ENCODE results near the gene RPS6KA5. TPM values are rescaled to one million over a fixed set of nuclear protein-coding genes. Genes with fewer than 3 reads are reported as not detected.

The RPS6KA5 gene
- total and polyA plus RNA-seq, 2 donors from 2014 or later = 0.95 to 9.4 TPM

GRCh38 chr14:90996967-90997366 is 63.5 kb downstream of the RPS6KA5 start:
- Histone ChIP-seq H3K27me3 (ENCODE audit: control insufficient read depth, insufficient read depth, low read length) (no peaks in the 10 kb centered on the region), H3K9me3 (ENCODE audit: control insufficient read depth in 2 of 3, insufficient read depth in 1 of 3, low read length in 3 of 3) (no peaks in the 10 kb centered on the region), H3K9ac (ENCODE audit: low read length in 3 of 3) (no peak overlapping the region), H3K27ac (ENCODE audit: low read depth in 2 of 2, low read length in 2 of 2) (no peak overlapping the region), H3K4me1 (ENCODE audit: control insufficient read depth in 2 of 3, insufficient read depth in 2 of 3, low read depth in 1 of 3, low read length in 3 of 3) (no peaks in the 10 kb centered on the region), H3K36me3 (ENCODE audit: control insufficient read depth in 2 of 3, insufficient read depth in 3 of 3, low read length in 3 of 3) (no peaks in the 10 kb centered on the region), H3K4me3 (ENCODE audit: low read length in 3 of 3) (no peak overlapping the region)
- intact Hi-C loops (cut with DNase I) = no loop called here
- FAIRE-seq (no peak), DNase-seq (no peak)
- TF ChIP-seq, protein P1, sequence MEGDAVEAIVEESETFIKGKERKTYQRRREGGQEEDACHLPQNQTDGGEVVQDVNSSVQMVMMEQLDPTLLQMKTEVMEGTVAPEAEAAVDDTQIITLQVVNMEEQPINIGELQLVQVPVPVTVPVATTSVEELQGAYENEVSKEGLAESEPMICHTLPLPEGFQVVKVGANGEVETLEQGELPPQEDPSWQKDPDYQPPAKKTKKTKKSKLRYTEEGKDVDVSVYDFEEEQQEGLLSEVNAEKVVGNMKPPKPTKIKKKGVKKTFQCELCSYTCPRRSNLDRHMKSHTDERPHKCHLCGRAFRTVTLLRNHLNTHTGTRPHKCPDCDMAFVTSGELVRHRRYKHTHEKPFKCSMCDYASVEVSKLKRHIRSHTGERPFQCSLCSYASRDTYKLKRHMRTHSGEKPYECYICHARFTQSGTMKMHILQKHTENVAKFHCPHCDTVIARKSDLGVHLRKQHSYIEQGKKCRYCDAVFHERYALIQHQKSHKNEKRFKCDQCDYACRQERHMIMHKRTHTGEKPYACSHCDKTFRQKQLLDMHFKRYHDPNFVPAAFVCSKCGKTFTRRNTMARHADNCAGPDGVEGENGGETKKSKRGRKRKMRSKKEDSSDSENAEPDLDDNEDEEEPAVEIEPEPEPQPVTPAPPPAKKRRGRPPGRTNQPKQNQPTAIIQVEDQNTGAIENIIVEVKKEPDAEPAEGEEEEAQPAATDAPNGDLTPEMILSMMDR (IDR thresholded peaks at IDR 0.05; ENCODE audit: borderline replicate concordance, extremely low read depth, insufficient read depth) = no peak

GRCh38 chr14:90995785-90996184 is 64.7 kb downstream of the RPS6KA5 start:
- FAIRE-seq (no peak), DNase-seq (no peak)
- Histone ChIP-seq H3K4me1 (ENCODE audit: control insufficient read depth in 2 of 3, insufficient read depth in 2 of 3, low read depth in 1 of 3, low read length in 3 of 3) (no peaks in the 10 kb centered on the region), H3K36me3 (ENCODE audit: control insufficient read depth in 2 of 3, insufficient read depth in 3 of 3, low read length in 3 of 3) (no peaks in the 10 kb centered on the region), H3K9me3 (ENCODE audit: control insufficient read depth in 2 of 3, insufficient read depth in 1 of 3, low read length in 3 of 3) (no peaks in the 10 kb centered on the region), H3K27me3 (ENCODE audit: control insufficient read depth, insufficient read depth, low read length) (no peaks in the 10 kb centered on the region), H3K9ac (ENCODE audit: low read length in 3 of 3) (no peak overlapping the region), H3K27ac (ENCODE audit: low read depth in 2 of 2, low read length in 2 of 2) (no peak overlapping the region), H3K4me3 (ENCODE audit: low read length in 3 of 3) (no peak overlapping the region)
- intact Hi-C loops (cut with DNase I) = no loop called here
- TF ChIP-seq, protein P1 (IDR thresholded peaks at IDR 0.05; ENCODE audit: borderline replicate concordance, extremely low read depth, insufficient read depth) = no peak

GRCh38 chr14:90993792-90994191 is 66.6 kb downstream of the RPS6KA5 start:
- Histone ChIP-seq H3K9ac (ENCODE audit: low read length in 3 of 3) (no peak overlapping the region), H3K4me3 (ENCODE audit: low read length in 3 of 3) (no peak overlapping the region), H3K27ac (ENCODE audit: low read depth in 2 of 2, low read length in 2 of 2) (no peak overlapping the region), H3K4me1 (ENCODE audit: control insufficient read depth in 2 of 3, insufficient read depth in 2 of 3, low read depth in 1 of 3, low read length in 3 of 3) (no peaks in the 10 kb centered on the region), H3K9me3 (ENCODE audit: control insufficient read depth in 2 of 3, insufficient read depth in 1 of 3, low read length in 3 of 3) (no peaks in the 10 kb centered on the region), H3K27me3 (ENCODE audit: control insufficient read depth, insufficient read depth, low read length) (no peaks in the 10 kb centered on the region), H3K36me3 (ENCODE audit: control insufficient read depth in 2 of 3, insufficient read depth in 3 of 3, low read length in 3 of 3) (no peaks in the 10 kb centered on the region)
- DNase-seq (no peak), FAIRE-seq (no peak)
- intact Hi-C loops (cut with DNase I) = no loop called here
- TF ChIP-seq, protein P1 (IDR thresholded peaks at IDR 0.05; ENCODE audit: borderline replicate concordance, extremely low read depth, insufficient read depth) = no peak
